AG08396 (cell line): ENCODE results near the gene GABRR3.

Experiments
- DNase-seq: peaks from one replicate; pipeline ENCODE4 v3.0.0; 2012; ENCODE audit warnings: low spot score, mixed read lengths

The GABRR3 gene

DNA sequence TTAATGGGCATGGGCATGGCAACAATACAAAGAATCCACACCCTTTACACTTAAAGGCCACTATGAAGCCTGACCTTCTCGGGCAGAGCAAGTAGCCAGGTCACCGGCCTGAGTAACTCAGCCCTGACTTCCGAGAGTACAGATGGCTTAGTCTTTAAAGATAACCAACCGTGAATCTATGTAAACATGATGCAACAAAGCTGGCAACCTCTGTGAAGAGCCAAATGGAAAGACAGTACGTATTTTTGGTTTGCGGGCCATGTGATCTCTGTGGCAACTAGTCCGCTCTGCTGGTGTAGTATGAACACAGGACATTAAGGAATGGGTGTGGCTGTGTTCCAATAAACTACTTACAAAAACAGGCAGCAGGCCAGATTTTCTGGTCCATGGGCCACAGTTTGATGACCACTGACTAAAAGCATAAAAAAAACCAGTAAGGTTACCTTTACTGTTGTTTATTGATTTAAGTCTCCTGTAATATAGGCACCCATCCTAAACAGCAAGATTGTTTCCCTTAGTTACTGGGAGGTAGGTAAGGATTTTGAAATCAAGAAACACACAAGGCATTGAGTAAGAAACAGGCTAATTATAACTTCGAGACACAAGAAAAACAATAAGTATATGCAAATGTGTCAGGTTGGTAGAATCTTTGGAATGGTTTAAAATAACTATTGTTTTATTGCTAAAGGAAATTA, 77.4 kb downstream of the GABRR3 start:
- no peak for DNase-seq

DNA sequence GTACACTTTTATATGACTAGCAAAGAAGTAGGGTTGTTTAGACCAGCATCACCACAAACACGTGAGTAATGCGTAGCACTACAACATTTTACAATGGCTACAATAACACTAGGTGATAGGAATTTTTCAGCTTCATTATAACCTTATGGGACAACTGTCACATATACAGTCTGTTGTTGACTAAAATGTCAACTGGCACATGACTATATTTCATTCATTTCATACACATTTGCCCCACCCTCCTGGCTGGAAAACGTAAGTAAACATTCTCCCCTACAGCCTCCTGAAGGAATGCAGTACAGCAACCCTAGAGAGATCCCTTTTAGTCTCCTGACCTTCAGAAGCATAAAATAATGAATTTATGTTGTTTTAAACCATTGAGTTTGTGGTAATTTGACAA, 79.1 kb downstream of the GABRR3 start:
- DNase-seq = no peak

DNA sequence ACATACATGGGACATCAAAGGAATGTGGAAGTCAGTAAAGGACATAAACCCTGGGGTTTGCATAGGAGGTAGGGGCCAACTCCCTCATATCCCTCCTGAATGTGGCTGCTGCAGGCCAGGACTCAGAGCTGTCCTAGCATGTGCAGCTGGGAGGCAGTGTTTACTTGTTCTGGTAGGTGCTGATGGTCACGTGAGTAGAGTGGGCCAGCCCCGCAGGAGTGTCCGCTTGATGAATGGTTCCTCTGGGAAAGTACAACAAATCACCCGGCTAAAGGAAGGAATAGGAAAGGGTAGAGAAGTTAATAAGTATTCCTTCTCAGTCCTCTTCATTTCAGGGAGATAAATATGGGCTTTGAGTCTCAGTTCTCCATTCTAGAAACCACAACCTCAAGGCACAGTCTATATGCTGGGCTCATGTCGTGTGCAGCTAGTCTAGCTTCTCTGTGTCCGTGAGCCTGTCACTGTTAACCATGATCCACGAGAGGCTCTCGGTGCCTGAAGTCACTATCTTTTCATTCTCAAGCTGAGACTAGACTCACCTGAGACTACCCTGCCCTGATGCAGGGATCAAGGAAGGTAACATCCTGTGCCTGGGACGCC, 80.8 kb downstream of the GABRR3 start:
- no peak for DNase-seq

DNA sequence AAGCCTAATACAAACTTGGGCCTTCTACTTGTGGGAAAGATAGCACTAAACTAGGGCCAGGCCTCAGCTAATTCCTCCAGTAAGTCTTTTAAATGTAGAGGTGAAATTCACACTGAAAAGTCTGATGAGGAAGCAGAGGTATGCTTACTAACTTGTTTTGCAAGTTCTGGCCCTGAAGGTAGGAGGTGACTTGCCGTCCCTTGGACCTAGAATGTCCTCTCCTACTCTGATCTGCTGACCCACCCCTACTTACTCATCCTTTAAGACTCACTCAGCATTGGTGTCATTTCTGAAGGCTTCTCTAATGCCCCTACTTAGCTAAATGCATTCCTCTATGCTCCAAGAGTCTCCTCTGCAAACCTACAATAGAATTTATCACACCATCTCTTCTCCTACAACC, 82.2 kb downstream of the GABRR3 start:
- no peak for DNase-seq

DNA sequence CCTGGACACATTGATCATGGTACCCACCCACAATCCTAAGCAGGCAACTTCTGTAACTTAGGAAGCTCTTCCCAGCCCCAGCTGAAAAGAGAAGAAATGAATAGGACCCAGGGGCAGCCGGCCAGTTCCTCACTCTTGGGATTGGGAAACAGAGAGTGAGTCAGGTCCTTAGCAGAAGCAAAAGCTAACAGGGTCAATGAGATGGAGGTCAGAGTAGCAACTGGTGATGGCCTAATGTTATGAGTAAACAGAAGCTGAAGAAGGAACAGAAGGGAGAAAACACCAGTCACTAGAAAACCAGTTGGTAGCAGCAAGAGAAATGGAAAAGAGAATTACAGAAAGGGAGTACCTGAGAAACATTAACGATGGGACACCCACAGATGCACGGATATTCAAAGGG, 82.8 kb downstream of the GABRR3 start:
- DNase-seq = peak; percentile 56

DNA sequence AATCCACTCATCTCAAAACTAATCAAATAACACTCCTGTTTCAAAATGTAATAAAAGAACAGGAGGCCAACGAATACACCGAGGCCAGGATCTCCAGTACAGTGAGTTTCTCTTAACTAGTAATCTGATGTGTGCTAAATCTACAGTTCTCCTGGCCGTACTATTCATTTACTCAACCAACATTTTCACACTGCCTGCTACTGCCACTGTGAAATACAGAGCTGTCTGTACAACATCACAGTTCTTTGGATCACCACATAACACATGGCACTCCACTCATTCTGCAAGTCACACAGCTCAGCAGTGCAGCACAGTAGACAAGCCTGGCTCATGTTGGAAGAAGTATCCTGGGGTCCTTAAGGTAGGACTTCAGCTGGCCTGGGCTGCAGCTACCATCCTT, 84.8 kb downstream of the GABRR3 start:
- DNase-seq = no peak

DNA sequence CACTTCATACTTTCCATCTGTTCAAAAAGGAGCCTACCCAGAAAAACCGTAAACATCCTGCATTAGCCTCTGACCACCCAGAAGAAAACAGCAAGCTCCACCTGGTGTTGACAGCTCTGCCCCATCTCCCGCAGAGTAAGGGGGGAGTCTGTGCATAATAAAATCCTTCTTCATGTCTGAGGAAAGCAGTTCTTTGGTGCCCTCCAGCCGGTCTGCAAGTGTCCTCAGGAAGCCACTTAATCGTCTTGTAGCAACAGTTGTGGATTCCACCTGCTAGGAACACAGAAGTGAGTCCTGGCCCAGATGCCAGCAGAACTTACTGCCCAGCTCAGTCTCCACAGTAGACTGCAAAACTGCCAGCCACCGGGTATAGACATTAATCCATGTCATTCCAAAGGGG, 85.4 kb downstream of the GABRR3 start:
- no peak for DNase-seq

DNA sequence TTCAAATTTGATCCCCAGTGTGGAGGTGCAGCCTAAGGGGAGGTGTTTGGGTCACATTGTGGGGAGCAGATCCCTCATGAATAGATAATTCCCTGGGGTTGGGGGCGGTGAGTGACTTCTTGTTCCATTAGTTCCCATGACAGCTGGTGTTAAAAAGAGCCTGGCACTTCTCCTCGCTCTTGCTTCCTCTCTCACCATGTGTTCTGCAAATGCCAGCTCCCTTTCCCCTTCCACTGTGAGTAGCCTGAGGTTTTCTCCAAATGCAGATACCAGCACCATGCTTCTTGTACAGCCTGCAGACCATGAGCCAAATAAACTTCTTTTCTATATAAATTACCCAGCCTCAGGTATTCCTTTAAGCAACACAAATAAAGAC, 86.0 kb downstream of the GABRR3 start:
- DNase-seq = no peak

DNA sequence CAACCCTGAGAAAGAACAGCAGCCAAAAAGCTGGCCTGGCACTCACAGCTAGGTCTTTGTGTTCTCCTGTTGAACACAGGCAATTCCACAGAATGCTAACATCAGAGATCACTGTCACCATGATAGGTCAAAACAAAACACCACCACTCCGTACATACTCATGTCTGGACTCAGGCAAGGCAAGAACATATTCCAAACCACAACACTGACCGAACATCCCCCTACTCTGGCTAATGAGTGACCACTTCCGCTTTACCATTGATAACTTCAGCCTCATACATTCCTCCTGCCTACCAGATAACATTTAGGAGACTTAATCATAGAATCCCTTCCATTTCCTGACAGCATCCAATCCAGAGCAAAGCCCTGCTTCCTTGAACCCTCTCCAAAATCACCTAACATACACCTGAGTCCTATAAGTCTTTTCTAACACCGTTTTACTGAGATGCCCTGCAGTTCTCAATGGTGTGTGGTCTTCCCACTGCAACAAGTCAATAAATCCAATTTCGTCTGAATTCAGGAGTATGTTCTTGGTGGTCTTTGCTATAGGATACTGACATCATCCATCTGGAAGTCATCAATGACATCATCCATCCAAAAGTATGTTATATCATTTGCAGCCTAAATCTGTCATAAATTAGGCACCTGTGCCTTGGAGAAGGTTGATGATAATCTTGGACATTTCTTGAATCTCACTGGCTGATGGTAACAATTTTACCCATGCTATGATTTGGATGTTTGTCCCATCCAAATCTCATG, 86.6 kb downstream of the GABRR3 start:
- no peak for DNase-seq

DNA sequence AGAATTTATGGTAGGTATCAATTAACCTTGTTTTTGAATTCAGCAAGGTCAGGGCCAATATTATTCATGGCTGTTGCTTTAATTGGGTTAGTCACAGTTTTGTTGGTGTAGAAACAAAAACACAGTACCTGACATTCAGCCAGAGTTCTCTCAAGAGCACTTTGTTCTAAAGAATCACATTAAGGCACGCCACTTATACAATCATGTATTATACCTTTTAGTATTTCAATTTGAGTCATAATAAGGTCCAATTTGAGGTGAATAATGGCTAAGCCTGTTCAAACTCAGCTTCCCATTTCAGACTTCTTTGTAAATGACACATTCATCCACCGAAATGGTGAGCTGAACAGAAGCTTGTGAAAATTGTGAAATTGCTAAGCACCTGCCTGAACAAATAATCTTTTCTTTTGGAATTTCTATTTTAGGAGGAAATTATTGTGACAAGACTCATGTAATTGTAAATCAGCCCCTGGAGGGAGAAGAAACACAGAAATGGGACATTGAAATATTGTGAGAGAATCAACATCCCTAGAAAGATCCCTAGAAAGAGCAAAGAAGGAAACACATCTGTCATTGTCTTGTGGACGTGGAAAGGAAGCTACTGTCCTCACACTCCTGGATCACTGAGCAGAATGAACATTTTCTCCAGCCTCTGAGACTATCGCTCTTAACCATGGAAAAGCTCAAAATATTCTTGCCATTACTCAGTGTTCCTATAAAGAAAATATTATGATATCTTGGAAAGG, 92.1 kb downstream of the GABRR3 start:
- DNase-seq = no peak

DNA sequence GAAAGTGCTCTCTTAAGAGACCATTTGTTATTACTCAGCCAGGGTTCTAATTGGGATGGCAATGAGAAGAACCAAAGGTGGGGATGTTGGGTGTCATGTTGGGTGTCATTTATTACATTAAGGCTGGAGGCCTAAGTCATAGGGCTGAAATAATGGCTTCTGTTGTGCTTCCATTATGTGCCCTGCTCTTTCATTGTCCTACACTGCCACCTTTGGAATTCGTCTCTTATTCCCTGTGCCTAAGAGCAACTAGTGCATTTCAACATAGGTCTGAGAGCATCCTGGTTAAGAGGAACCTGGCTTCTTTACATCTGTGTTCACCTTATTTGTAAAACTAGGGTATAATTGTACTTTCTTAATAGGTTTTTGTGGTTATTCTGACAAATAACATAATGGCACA, 95.1 kb downstream of the GABRR3 start:
- DNase-seq = no peak

DNA sequence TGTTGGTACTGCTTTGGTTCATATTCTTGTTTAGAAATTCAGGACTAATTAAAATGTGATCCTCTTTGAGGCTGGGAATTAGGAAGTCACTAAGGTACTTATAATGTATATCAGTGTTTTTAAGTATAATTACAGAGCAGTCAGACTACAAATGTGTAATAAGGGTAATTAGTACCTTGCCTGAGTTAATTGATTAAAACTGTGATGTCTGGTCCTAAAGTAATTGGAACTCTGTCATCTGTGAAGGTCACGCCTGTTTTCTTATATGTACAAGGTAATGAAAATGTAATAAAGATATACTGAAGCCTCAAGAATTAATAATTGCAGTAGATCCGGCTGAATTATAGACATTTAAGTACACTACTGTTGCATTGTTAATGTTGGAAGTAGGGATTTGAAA, 95.7 kb downstream of the GABRR3 start:
- no peak for DNase-seq

DNA sequence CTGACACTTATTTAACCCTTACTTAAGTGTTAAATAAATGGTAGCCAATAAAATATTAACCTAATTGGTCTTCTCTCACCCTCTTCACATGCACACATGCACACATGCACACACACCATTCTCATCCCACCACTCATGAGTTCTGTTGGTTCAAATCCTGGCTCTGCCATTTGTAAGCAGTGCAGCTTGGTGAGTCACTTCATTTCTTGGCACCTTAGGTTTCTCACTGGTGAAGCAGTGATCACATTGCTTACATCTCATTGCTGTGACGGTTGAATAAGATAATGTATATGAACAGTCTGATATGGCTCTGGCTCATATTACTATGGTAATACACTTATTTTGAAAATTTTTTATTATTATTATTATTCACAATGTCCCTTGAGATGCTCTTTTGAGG, 96.7 kb downstream of the GABRR3 start:
- no peak for DNase-seq

DNA sequence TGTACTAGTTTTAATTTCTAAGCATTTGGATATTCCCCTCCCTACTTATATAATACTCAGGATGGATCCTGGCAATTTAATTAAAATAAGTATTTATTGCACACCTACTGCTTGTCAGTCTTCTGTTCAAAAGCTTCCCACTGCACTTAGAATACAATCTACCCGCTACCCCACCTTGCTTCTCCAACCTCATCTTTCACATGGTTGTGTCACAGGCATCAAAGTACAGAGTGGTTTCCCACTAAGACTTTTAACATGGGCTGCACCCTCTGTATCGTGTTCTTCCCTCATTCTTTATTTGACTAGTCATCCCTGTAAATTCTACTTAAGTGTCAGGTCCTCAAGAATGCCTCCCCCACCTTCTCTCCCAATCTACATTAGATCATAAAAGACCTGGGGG, 97.9 kb downstream of the GABRR3 start:
- no peak for DNase-seq

DNA sequence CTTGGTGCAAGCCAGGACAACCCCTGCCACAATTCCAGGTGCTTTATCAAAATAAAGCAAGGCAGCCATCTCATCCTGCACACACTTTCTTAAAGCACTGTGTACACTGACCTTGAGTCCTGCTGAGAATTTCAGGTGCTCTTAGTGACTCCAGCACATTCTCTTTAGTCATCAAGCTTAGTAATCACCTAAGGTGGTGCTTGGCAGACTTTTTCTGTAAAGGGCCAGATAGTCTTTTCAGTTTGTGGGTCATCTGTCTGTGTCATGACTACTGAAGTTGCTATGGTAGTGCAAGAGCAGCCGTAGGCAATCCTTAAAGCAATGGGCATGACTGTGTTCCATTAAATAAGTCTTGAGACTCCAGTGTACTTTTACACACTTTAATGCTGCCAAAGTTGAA, 99.3 kb downstream of the GABRR3 start:
- no peak for DNase-seq
